Hypothalamus (tissue), 51 donors: Measurements from ENCODE around the gene CYB561A3.

ENCODE experiments used
- DNase-seq, 51 donors: peaks; one replicate each; lab custom pipeline; 2025; lab: John Stamatoyannopoulos, UW

Gene CYB561A3

DNA sequence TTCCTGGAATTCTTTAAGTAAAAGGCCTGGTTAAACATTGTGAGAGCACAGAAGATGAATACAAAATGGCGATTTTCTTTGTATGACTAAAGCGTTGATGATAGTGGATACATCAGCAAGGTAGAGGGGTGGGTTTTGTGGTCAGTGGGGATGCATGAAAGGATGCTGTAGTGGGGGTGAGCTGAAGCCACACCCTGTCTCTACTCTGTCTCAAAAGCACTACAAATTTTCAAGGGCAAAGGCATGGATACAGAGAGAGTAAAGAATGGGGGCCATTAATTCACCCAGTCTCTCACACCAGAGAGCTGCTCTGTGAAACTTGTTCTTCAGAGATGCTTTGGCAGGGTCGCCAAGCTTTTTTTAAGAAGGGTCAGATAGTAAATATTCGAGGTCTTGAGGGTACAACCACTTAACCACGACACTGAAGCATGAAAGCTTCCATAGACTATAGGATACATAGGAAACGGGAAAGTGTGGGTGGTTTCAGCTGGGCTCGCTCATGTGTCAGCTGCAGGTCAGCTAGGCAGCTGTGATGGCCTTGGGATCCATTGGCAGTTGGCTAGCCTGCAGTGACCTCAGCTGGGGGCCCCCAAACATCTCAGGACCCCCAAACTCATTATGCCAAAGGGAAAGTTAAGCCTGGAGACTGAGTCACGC, 8.8 kb upstream of the CYB561A3 start:
- no peak for DNase-seq

DNA sequence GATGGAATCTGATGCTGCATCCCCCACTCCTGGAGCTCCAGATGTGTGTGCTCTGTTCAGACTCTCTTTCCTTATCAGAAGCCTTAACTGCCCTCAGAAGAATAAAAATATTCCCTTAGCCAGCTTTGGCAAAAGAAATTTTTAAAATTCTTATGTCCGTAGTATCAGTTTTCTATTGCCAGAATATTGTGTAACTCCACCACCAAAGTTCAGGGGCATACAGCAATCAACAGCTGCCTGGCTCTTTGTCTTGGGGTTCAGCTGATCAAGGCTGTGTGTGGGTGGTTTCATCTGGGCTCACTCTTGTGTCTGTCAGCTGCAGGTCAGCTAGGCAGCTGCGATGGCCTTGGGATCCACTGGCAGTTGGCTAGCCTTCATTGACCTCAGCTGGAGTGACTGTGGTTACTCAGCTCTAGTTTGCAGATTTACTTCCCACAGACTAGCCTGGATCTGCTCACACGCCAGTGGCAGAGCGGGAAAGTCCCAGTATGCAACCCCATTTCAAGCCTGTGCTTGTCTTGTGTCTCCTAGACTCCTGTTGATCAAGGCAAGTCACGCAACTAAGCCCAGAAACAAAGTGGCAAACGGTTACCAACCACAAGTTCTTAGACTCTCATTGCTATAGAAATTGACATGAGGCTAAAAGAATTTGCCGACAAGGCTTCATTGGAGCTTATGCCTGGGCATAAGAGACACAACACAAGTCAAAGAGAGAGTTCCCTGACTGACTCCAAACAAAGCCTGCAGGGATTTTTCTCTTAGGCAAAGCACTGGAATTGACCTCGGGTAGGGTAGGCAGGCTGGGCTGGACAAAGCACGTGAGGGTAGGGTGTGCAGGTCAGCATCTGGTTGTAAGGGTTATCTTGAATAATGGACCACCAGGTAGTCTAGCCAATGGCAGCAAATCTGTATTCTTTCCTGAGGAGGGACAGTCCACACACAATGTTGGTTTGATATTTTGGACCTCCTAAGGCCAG, 8.0 kb upstream of the CYB561A3 start:
- peak in 2 of 51 donors; percentile 10 to 12 for DNase-seq

DNA sequence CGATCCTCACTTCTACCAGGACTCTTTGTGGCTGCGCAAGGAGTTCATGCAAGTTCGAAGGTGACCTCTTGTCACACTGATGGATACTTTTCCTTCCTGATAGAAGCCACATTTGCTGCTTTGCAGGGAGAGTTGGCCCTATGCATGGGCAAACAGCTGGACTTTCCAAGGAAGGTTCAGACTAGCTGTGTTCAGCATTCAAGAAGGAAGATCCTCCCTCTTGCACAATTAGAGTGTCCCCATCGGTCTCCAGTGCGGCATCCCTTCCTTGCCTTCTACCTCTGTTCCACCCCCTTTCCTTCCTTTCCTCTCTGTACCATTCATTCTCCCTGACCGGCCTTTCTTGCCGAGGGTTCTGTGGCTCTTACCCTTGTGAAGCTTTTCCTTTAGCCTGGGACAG, 7.0 kb upstream of the CYB561A3 start:
- DNase-seq, result no peak

DNA sequence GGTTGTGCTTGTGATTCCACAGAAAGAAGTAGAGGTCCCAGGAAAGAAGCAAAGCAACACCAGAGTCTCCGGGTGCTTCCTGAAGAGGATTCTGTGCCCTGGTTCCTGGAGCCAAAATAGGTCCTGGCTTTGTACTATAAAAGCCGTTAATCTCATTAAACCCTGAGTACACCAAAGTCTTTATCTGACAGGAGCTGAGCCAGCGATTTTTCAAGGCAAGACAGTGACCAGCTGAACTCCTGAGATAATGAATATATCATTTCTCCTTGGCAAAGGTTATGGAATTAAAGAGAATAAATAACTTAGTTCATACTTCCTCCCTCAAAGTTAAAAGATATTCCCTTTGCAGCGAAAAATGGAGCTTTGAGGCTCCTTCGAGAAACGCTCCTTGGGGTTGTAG, 5.7 kb upstream of the CYB561A3 start:
- no peak for DNase-seq

DNA sequence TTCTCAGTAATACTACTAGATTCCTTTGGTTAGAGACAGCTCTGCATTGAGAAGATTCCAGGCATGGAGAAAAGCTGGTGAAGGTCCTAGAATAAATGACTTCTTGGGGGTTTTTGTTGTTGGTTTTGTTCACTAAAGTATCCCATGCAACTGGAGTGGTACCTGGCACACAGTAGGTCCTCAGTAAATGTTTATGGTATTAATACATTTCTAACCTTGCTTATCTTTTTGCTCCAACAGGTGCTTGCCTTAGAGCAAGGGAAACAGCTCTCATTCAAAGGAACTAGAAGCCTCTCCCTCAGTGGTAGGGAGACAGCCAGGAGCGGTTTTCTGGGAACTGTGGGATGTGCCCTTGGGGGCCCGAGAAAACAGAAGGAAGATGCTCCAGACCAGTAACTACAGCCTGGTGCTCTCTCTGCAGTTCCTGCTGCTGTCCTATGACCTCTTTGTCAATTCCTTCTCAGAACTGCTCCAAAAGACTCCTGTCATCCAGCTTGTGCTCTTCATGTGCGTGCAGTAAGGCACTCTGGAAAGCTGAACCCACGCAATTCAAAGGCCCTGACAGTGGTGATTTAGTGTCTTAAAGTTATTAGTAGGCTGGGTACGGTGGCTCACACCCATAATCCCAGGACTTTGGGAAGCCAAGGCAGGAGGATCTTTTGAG, 2.5 kb upstream of the CYB561A3 start:
- DNase-seq, result no peak

DNA sequence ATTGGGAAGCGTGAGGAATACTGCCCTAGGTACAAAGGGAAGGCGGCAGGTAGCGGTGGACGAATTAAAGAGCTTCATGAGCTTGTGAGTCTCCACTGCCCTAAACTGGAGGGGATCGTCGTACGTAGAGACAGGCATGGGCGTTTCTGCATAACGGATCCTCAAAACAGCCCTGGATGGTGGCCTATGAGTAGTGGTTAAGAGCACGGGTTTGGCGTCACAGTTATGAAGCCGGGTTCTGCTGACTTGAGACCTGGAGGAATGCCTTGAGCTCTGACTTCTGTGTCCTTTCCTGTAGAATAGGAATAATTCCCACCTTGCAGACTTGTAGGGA, 827 bp upstream of the CYB561A3 start:
- DNase-seq, result peak in 4 of 51 donors; percentile 31 to 49 (median 38)

DNA sequence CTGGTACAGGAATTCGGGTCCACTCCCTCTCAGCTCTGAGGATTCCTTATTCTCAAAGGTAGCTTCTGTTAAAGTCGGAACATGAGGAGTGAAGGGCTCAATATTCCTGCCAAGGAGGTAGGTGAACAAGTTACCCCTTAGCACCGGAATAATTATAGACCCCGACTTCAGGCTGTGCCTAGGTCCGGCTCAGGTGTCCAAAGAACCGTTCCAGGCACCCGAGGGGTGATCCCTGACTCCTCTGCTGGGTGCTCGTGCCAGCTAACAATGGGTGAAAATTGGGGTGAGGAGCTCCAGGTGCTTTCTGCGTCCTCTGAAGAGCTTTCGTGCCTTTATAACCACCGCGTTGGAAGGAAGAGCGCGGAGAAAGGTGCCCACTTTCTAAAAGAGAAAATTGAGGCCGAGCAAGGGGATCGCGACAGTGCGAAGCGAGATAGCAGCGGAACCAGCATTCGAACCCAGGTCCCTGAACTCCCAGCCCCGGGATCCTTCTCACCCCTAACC, 393 bp downstream of the CYB561A3 start:
- DNase-seq, result peak in 1 of 51 donors; percentile 29

DNA sequence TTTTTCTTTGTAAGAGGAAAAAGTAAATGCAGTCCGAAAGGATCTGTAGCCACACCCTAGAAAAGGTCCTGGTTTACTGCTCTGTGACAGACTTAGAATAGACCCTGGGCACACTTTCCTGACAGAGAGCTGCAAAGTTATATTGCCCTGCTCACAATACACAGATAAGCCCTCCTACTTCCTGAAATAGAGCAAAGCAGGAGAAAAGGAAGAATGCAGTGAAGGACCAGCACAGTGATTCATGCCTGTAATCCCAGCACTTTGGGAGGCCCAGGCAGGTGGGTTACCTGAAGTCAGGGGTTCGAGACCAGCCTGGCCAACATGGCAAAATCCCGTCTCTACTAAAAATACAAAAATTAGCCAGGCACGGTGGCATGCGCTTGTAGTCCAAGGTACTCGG, 2.2 kb downstream of the CYB561A3 start:
- DNase-seq, result no peak

DNA sequence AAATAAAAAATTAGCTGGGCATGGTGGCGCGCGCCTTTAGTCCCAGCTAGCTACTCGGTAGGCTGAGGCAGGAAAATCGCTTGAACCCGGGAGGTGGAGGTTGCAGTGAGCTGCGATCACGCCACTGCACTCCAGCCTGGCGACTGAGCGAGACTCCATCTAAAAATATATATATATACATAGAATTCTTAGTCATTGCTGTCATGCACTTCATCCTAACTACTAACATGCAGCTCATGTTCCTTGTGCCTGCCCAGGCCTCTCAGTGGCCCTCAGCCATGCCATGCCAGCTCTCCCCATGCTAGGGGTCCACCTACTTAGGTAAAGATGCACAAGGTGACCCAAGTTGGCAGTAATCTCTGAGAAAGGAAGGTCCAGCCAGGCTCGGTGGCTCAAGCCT, 3.1 kb downstream of the CYB561A3 start:
- DNase-seq, result no peak

DNA sequence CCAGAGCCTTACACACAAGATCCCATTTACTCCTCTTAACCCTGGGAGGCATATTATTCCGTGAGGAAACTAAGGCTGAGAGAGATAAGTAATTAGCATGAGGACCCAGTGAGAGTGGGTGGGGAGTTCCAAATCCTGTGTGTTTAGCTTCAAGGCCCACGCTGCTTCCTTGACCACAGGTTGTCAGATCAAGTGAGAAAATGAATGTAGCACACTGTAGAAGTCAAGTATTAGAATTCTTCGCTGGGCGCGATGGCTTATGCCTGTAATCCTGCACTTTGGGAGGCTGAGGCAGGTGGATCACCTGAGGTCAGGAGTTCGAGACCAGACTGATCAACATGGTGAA, 3.8 kb downstream of the CYB561A3 start:
- DNase-seq, result no peak

DNA sequence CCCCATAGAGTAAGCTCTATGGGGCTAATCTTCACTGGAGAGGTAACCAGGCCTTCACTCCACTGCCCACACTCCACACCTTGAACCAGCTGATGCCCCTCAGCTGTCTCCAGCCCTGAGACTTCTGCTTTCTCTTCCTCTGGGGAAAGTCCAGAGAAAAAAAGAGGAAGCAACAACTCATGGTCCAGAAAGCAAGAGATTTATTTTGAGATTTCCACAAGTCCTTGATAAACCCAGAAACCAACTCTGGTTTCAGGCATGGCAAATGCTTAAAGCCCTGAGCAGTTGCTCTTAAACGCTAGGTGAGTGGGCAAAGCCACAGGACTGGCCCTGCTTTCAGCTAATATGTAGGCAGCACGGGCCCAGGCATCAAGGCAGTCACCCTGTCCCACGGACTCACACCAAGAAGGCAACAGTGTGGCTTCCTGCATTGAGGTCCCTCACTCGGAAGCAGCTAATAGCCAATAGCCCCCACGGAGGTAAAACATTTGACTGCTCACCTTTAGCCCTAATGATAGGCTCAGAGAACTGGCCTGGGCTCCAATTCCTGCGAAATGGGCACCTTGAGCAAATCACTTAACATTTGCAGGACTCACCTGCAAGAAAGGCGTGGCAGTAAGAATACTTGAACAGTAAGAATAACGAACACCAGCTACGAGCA, 4.3 kb downstream of the CYB561A3 start:
- DNase-seq, result peak in 2 of 51 donors; percentile 7 to 8

DNA sequence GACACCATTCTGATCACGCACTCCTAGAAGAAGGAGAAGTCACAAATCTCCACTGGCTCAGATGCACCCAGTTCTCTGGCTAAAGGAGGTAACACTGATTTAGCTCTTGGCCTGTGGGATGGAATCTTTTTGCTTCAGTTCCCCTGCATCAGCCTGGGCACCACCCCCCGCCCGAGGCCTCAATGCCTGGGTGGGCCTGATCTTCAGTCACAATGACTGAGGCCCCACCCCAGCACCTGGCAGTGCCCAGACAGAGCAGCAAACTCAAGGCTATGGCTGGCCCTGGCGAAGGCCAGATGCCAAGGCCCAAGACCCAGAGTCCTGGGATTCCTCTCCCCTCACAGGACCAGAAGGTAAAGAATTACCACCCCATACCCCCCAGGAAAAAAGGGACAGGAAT, 5.0 kb downstream of the CYB561A3 start:
- DNase-seq, result no peak

DNA sequence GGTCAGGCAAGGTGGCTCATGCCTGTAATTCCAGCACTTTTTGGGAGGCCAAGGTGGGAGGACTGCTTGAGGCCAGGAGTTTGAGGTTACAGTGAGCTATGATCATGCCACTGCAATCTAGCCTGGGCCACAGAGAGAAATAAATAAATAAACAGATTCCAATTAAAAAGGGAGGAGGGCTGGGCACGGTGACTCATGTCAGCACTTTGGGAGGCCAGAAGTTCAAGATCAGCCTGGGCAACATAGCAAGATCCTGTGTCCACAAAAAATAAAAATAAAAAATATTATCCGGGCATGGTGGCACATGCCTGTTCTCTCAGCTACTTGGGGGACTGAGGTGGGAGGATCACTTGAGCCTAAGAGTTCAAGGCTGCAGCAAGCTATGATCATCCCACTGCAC, 7.5 kb downstream of the CYB561A3 start:
- DNase-seq, result no peak

DNA sequence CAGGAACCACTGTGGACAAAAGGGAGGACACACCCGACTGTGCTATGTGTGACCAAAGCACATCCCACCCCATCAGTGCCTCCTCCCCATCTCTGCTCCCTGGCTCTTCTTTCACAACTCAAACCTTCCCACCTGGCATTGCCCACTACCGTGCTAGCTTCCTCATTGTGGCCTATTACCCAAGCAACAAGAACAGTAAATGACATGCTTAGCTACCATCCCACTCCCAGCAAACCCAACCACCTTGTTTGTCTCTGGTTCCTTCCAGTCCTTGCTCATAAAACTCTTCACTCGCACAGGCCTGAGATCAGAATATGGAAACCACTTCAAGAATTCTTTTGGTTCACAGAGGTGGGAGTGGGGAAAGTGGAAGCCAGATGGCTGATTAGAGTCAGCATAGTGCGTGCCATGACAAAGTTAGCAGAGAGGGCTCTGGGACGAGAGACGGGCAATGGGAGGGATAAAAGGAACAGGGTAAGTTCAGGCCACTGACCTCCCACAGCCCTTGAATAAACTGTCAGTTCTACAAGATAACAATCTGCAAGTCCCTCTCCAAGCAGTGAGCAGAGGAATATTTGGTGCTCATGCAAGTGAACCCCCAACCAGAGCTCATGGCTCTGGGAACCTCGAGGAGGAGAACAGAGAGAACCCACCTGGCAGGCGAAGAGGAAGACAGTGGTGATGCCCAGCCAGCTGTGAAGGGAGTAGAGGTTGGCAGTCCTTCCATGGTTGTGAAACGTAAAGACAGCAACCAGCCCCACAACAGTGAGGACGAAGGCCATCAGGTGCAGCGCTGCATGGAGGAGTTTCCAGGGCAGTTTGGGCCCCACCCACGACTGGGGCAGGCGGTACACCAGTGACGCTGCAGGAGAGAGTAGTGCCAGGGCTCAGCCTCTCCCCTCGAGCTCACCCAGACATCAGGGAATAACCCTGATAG, 8.3 kb downstream of the CYB561A3 start:
- DNase-seq, result no peak

DNA sequence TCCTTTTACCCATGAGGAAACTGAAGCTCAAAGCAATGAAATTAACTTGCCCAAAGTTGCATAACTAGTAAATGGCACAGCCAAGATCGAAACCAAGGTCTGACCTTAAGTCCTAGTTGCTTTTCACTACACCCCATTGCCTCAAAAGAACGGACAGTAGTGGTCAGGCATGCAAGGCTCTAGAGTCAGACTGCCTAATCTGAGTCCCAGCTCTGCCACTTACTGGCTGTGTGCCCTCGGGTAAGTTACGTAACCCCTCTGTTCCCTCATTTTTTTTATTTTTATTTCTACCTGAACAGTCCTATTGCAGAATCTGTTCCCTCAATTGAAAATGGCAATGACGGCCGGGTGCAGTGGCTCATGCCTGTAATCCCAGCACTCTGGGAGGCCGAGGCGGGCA, 9.6 kb downstream of the CYB561A3 start:
- no peak for DNase-seq

DNA sequence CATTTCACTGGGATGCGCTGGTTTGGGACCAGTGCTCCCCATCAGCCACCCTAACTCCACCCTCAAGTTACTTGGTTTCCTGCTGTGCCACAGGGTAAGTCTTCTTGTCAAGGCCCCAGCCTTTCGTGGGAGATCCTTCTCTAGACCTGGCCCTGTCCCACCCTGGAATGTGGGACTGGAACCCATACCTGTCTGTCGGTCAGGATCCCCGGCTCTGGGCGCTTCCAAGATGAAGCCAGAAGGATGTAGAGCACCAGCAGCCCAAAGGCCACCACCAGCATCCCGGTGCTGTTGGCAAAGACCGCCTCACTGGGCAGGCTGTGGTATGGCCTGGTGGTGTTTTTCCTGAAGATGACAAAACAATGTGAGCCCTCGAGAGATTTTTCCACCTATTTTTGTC, 10.9 kb downstream of the CYB561A3 start:
- no peak for DNase-seq

DNA sequence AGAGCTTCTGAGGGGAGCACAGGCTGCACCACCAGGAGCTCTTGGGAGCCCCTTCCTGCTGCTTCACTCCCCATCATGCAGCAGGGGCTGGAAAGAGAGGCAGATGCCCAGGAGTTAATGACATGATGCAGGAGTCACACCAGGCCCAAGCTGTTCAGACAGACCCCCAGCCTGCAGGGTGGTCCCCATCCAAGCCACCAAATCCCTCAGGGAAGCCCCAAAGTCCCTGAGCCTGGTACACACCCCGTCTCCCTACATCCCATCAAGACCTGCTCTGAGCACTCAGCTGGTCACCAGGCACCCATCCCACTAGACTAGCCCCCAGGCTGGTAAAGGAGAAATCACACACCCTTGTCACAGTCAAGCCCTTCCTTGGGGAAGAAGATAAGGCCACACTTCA, 11.3 kb downstream of the CYB561A3 start:
- no peak for DNase-seq

DNA sequence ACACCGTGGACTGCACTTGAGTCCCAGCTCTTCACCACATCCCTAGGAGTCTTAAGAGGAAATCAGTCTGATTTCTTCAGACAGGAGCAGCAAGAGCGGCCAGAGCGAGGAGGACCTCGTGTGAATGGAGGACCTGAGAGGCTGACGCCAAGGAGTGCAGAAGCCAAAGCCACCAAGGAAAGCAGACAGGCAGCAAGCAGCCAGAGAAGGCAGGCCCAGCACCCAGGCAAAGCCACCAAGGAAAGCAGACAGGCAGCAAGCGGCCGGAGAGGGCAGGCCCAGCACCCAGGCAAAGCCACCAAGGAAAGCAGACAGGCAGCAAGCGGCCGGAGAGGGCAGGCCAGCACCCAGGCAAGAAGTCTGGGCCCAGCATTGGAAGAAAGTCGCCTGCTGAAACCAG, 11.8 kb downstream of the CYB561A3 start:
- no peak for DNase-seq

DNA sequence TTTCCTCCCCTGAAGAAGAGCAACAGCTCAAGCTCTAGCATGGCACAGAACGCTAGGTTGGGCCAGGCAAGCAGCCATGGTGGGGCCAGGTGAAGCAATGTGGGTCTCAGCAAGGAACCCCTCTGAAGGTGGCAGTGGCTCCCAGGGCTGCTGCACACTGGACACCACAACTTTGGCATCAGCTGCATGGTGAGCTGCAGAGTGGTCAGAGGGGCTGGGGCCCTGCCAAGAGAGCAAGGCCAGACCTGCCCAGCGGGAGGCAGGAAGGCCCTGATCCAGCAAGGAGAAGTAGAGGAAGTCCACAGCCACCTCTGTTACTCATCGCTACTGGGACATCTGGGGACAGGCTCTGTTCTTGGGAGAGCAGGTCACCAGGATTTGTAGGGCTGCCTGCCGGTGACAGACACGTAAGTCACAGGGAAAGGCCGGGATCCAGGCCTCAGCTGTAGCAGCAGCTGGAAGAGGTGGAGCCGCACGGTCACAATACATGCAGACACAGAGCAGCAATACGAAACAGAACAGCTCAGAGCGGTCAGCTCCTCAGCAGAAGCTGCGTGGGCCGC, 12.4 kb downstream of the CYB561A3 start:
- no peak for DNase-seq
